ENCODE measurements around the gene DGKD.

Gene DGKD

DNA sequence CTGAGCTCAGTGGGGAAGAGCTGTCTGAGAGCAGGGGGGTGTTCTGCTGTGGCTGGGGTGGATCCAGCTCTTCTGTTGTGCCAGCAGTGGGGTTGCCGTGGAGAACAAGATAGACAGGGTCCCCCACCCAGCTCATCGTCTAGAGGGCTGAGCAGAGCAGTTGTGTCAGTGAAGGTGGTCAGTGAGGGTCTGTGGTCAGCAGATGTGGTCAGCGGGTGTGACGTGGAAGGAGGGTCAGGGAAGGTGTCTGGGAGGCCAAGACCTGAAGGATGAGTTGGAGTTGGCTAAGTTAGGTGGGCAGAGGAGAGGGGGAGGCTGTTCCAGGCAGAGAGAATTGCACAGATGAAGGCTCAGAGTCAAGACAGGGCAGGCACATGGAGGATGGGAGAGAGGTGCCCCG lies 103.1 kb downstream of the DGKD start:
- no peak for DNase-seq (ENCODE audit: low read depth)
- no peak overlapping the region for H3K4me3 ChIP-seq (ENCODE audit: low read length)
- TF ChIP-seq, protein P1, sequence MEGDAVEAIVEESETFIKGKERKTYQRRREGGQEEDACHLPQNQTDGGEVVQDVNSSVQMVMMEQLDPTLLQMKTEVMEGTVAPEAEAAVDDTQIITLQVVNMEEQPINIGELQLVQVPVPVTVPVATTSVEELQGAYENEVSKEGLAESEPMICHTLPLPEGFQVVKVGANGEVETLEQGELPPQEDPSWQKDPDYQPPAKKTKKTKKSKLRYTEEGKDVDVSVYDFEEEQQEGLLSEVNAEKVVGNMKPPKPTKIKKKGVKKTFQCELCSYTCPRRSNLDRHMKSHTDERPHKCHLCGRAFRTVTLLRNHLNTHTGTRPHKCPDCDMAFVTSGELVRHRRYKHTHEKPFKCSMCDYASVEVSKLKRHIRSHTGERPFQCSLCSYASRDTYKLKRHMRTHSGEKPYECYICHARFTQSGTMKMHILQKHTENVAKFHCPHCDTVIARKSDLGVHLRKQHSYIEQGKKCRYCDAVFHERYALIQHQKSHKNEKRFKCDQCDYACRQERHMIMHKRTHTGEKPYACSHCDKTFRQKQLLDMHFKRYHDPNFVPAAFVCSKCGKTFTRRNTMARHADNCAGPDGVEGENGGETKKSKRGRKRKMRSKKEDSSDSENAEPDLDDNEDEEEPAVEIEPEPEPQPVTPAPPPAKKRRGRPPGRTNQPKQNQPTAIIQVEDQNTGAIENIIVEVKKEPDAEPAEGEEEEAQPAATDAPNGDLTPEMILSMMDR (IDR thresholded peaks at IDR 0.05; ENCODE audit: insufficient read depth, low read depth, low read length, missing control alignments): no peak

DNA sequence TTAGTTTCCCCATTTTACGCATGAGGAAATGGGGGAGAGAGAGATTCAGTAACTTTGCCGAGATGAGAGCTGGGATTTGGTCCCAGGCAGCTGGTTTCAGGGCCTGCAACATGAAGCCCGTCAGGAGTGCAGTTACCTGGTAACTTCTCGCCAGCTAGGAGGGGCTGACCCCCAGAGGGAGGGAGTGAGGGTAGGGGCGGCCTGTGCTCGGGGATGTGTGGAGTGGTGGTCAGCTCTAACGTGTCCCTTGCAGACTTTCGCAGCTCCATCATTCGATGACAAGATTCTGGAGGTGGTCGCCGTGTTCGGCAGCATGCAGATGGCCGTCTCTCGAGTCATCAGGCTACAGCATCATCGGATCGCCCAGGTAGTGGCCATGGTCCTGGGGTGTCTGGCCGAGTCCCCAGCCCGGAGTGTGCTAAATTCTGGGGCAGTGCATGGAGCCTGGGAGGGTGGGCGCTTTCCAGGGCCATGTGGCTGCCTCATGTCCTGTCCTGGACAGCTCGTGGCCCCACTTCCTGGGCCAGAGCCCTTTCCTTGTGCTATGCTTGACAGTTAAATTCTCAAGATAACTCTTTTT lies 103.8 kb downstream of the DGKD start:
- DNase-seq (ENCODE audit: low read depth): no peak
- TF ChIP-seq, protein P1 (IDR thresholded peaks at IDR 0.05; ENCODE audit: insufficient read depth, low read depth, low read length, missing control alignments): no peak
- H3K4me3 ChIP-seq (ENCODE audit: low read length): no peak overlapping the region

DNA sequence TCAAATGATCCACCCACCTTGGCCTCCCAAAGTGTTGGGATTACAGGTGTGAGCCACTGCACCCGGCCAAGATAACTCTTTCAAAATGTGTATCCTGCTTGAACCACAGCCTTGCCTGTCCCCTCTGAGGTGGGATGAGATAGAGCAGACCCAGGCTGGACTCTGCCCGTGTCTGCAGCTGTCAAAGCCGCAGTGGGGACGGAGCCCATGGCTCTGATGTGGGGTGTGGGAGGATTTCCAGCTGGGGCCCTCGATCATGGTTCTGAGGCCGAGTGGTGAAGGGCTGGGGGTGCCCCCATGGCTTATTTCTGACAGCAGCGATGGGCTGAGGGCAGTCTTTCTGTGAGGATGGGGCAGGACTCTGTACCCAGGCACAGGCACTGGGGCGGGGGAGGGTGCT lies 104.5 kb downstream of the DGKD start:
- DNase-seq (ENCODE audit: low read depth): no peak
- H3K4me3 ChIP-seq (ENCODE audit: low read length): no peak overlapping the region
- TF ChIP-seq, protein P1 (IDR thresholded peaks at IDR 0.05; ENCODE audit: insufficient read depth, low read depth, low read length, missing control alignments): no peak

DNA sequence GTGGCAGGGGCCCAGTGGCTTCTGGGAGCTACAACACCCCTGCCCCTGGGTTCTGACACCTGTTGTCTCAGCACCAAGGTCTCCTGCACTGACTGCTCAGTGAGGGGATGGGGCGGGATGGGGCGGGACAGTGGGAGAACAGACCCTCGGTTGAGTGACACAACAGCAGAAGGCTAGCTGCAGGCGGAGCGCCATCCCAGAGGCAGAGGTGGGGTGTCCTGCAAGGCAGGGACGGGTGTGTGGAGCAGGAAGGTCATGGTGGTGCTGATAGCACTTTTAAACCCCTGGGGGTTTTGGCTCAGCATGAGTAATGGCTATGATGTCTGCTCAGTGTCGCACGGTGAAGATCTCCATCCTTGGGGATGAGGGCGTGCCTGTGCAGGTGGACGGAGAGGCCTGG lies 105.1 kb downstream of the DGKD start:
- no peak for DNase-seq (ENCODE audit: low read depth)
- TF ChIP-seq, protein P1 (IDR thresholded peaks at IDR 0.05; ENCODE audit: insufficient read depth, low read depth, low read length, missing control alignments): no peak
- no peak overlapping the region for H3K4me3 ChIP-seq (ENCODE audit: low read length)

DNA sequence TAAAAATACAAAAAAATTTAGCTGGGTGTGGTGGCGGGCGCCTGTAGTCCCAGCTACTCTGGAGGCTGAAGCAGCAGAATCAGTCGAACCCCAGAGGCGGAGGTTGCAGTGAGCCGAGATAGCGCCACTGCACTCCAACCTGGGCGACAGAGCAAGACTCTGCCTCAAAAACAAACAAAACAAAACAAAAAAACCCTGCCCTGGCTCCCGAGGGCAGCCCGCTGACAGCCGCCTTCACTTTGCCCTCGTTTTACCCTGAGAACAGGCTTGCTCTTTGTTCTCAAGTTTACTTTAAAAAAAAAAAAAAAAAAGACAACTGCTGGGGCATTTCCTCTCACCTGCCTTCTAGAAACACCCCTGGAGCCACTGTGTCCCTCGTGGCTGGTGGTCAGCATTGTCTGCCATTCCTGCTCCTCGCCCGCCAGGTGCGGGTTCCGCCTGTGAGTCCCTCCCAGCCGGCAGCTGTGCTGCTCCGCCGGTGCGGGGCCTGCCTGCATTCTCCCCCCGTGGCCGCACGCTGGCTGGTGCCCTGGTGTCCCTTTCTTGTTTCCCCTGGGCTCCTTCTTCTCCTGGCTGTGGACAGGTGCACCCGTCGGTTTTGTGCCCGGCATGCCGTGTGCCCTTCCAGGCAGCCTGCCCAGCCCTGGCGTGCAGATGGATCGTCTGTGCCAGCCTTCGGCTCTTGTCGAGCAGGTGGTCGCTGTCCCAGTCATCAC lies 106.6 kb downstream of the DGKD start:
- no peak for DNase-seq (ENCODE audit: low read depth)
- TF ChIP-seq, protein P1 (IDR thresholded peaks at IDR 0.05; ENCODE audit: insufficient read depth, low read depth, low read length, missing control alignments): no peak
- H3K4me3 ChIP-seq (ENCODE audit: low read length): no peak overlapping the region

DNA sequence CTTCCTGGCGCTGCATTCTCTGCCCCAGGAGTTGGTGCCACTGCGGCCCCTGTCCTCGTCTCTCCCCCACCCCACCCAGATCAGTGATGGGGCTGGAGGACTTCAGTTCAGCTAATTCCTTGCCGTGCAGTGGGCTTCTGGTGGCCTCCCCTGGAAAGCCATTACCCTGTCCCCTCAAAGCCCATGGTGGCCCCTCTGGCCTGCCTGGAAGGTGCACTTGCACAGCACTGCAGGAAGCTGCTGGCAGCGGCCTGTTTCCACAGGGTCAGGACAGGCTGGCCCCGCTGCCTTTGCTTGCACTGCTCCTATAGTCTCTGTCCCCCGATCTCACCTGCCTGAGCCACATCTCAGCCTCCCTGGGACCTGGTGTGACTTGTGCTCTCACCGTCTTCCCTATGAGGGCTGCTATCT lies 107.2 kb downstream of the DGKD start:
- no peak overlapping the region for H3K4me3 ChIP-seq (ENCODE audit: low read length)
- no peak for DNase-seq (ENCODE audit: low read depth)
- TF ChIP-seq, protein P1 (IDR thresholded peaks at IDR 0.05; ENCODE audit: insufficient read depth, low read depth, low read length, missing control alignments): no peak
